Chondrocyte (in vitro differentiated cells): ENCODE results near the gene TERF2IP. TPM values are rescaled to one million over a fixed set of nuclear protein-coding genes. Genes with fewer than 3 reads are reported as not detected.
A peak's percentile ranks its signal among the peaks of the same experiment; 100 is the strongest.

Experiments
- DNase-seq: peaks from one replicate; pipeline ENCODE4 v3.0.0; 2021; ENCODE audit warnings: mixed read lengths, low spot score
- H3K27ac Mint-ChIP-seq: one replicate; pipeline ENCODE4 v1.8.0; 2021; ENCODE audit warnings: mild to moderate bottlenecking, moderate library complexity, mixed read lengths; ENCODE audit not compliant: unreplicated experiment
- H3K27me3 Mint-ChIP-seq: 2 replicates; pipeline ENCODE4 v1.8.0; 2021; ENCODE audit warnings: low read depth, mixed read lengths
- H3K36me3 Mint-ChIP-seq: 2 replicates; pipeline ENCODE4 v1.8.0; 2021; ENCODE audit warnings: low read depth, mixed read lengths
- H3K4me1 Mint-ChIP-seq: 2 replicates; pipeline ENCODE4 v1.8.0; 2021; ENCODE audit warnings: low read depth, mild to moderate bottlenecking, mixed read lengths
- H3K4me3 Mint-ChIP-seq: one replicate; pipeline ENCODE4 v1.8.0; 2021; ENCODE audit warnings: mild to moderate bottlenecking, moderate library complexity, mixed read lengths; ENCODE audit not compliant: unreplicated experiment
- H3K9me3 Mint-ChIP-seq: 2 replicates; pipeline ENCODE4 v1.8.0; 2021; ENCODE audit warnings: low read depth, mixed read lengths
- total RNA-seq: library from RNA; stranded (reverse); gene quantifications from 3 replicates; pipeline ENCODE4 v1.2.1, GENCODE V29; 2021
- TF ChIP-seq, protein P1 (sequence below): fragments of 200-600 bp; sonication (generic); IDR thresholded peaks from 2 replicates; pipeline ENCODE4 v1.5.0; 2021; ENCODE audit warnings: antibody characterized with exemption, mild to moderate bottlenecking, moderate library complexity

Gene TERF2IP
- total RNA-seq, 1 donor from 2014 or later = 62.8 TPM

DNA sequence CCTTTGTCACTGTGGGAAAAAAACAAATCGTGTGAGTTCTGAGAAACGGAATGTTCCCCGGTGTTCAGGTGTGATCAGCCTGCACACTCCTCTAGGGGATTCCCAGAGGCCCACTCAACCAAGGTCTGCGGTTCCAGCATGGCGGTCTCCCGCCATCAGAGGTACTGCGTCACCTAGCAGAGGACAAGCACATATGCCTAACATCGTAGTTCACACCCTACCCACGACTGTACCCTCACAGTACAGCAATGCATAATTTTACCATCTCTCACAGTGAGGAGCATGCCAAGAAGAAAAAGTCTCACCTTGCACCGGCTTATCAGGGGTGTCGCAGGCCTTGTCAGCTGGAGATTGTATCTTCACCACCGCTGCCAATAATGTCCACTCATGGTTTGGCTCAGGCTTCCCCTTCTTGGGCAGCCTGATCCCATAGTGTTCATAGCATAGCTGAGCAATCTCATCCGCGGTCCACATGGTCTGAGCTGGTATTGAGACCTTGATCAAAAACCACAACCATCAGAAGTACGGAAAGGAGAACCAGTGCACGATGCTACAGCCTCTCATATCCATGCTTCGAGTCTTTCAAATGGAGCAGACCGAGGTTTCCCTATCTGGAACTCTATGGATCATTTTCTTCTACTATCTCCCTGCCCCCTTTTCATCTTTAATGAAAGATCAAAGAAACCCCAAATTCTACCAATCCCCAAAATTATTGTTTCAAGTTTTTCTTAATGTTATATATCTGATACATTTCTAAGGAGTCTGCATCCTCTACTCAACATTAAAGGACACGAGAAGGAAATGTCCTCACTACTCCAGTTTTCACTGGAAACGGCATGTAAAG lies 27.0 kb upstream of the TERF2IP start:
- no peak for DNase-seq
- Mint-ChIP-seq H3K27ac (no peak overlapping the region), H3K9me3 (no peaks in the 10 kb centered on the region), H3K36me3 (peaks cover 22% of the 10 kb centered on the region), H3K4me1 (peaks cover 27% of the 10 kb centered on the region), H3K27me3 (no peaks in the 10 kb centered on the region), H3K4me3 (no peak overlapping the region)
- TF ChIP-seq, protein P1, sequence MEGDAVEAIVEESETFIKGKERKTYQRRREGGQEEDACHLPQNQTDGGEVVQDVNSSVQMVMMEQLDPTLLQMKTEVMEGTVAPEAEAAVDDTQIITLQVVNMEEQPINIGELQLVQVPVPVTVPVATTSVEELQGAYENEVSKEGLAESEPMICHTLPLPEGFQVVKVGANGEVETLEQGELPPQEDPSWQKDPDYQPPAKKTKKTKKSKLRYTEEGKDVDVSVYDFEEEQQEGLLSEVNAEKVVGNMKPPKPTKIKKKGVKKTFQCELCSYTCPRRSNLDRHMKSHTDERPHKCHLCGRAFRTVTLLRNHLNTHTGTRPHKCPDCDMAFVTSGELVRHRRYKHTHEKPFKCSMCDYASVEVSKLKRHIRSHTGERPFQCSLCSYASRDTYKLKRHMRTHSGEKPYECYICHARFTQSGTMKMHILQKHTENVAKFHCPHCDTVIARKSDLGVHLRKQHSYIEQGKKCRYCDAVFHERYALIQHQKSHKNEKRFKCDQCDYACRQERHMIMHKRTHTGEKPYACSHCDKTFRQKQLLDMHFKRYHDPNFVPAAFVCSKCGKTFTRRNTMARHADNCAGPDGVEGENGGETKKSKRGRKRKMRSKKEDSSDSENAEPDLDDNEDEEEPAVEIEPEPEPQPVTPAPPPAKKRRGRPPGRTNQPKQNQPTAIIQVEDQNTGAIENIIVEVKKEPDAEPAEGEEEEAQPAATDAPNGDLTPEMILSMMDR = no peak

DNA sequence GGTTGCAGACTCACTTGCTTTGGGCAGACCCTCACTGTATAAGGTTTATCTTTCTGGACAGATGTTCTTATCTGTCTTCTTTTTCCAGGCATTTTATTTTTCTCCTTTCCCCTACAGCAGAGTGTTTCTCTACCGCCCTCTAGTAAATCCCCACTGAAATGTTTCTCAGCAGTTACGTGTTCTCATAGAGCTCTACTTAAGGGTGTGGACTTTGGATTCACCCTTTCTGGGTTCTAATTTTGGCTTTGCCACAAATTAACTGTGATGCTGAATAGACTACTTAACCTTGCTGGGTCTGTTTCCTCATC lies 26.4 kb upstream of the TERF2IP start:
- peaks cover 27% of the 10 kb centered on the region for H3K4me1 Mint-ChIP-seq
- H3K27me3 Mint-ChIP-seq = no peaks in the 10 kb centered on the region
- no peak for DNase-seq
- TF ChIP-seq, protein P1 = peak; percentile 79
- H3K9me3 Mint-ChIP-seq = no peaks in the 10 kb centered on the region
- H3K36me3 Mint-ChIP-seq = peaks cover 26% of the 10 kb centered on the region
- no peak overlapping the region for H3K27ac Mint-ChIP-seq
- no peak overlapping the region for H3K4me3 Mint-ChIP-seq

DNA sequence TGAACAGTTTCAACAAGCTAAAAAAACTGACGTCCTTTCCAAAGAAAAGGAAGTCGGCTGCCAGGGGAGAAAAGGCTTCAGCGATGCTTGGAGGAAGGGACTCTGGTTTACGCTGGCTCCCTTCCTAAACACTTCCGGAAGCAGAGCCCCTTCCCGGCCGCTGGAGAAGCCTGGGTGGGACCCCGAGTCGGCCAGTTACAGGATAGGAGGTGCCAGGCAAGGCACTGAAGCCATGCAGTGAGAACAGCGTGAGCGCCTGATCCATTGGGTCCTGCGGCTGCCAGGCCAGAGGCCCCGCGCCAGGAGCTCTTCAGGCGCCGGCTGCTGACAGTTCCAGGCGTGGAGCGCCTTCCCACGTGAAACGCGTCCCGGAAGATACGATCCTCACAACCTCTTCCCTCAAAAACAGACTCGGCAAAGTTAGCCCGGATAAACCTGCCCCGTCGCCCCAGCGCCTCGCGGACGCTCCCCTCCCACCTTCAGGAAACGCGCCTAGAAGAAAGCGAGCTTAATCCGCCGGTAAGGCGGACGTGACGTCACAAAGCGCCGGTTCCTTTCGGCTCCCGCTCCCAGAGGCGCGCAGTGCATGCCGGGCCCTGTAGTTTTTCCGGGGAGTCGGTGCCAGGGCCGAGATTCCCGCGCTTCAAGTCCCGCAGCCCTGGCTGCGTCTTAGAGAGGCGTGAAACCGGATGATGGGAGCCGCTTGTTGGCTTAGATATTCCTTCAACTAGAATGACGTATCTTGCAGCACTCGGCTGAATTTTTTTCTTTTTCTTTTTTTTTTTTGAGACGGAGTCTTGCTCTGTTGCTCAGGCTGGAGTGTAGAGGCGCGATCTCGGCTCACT lies 24.6 kb upstream of the TERF2IP start, which contains the start of gene ADAT1:
Gene ADAT1, minus strand, starts transcription at position 521 of the 845 bp plus-strand sequence. CDS start 2,482 bp downstream, outside the sequence.
- H3K4me3 Mint-ChIP-seq = peak within 1 kb of the TSS; percentile 98
- H3K9me3 Mint-ChIP-seq = no peaks in the 10 kb centered on the region
- H3K36me3 Mint-ChIP-seq = peaks cover 28% of the 10 kb centered on the region
- TF ChIP-seq, protein P1 = no peak
- no peaks in the 10 kb centered on the region for H3K27me3 Mint-ChIP-seq
- H3K27ac Mint-ChIP-seq = peak within 1 kb of the TSS; percentile 99
- peaks cover 27% of the 10 kb centered on the region for H3K4me1 Mint-ChIP-seq
- peak; percentile 99 for DNase-seq

DNA sequence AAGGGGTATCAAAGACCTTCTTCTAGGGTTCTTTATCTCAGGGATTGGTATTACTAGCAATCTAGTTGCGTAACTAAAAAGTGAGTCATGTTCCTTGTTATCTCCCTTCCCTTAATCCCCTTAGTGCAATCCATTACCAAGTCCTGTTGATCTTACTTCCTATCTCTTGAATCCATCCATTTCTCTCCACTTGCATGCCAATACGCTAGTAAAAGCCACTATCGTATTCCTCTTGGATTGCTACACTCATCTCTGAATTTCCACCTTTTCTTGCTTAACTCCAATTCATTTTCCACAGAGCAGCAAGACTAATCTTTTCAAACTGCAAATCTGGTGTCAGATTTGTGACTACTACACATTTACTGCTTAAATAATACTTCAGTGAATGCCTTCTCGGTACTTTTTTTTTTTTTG lies 22.6 kb upstream of the TERF2IP start:
- Mint-ChIP-seq H3K36me3 (peaks cover 31% of the 10 kb centered on the region), H3K4me3 (no peak overlapping the region), H3K27me3 (no peaks in the 10 kb centered on the region), H3K4me1 (peaks cover 27% of the 10 kb centered on the region), H3K27ac (no peak overlapping the region), H3K9me3 (no peaks in the 10 kb centered on the region)
- TF ChIP-seq, protein P1 = no peak
- DNase-seq = no peak

DNA sequence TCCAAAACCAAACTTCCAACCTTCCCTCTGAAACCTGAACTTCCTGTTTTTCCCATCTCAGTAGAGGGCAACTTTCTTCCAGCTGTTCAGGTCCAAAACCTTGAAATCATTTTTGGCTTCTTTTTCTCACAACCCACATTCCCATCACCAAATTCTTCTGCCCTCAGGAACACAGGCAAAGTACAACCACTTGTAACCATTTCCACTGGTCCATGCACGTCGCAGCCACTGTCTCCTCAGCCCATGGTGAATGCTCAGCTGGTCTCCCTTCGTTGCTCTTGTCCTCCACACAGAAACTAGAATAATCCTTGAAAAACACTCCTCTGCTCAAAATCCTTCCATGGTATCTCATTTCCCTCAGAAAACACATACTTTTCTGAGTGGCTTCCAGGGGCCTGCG lies 20.8 kb upstream of the TERF2IP start:
- no peak overlapping the region for H3K27ac Mint-ChIP-seq

More for the DNA sequence above, 20.8 kb upstream of the TERF2IP start:
- no peaks in the 10 kb centered on the region for H3K27me3 Mint-ChIP-seq
- H3K4me3 Mint-ChIP-seq = no peak overlapping the region
- H3K4me1 Mint-ChIP-seq = peaks cover 10% of the 10 kb centered on the region
- no peak for DNase-seq
- peaks cover 37% of the 10 kb centered on the region for H3K36me3 Mint-ChIP-seq
- TF ChIP-seq, protein P1 = no peak
- H3K9me3 Mint-ChIP-seq = no peaks in the 10 kb centered on the region
